Tibial nerve (tissue), 4 donors: ENCODE data around the gene UPK2.

ENCODE experiments used
- EP300 ChIP-seq, 2 donors: sonication (generic); formaldehyde crosslinking; IDR thresholded peaks; one replicate each; pipeline ENCODE4 v1.6.1; 2017; ENCODE audit warnings: antibody characterized with exemption in 2 of 2, mild to moderate bottlenecking in 1 of 2
- POLR2A ChIP-seq, 2 donors: fragments of 450-650 bp; IDR thresholded peaks; one replicate each; pipeline ENCODE4 v1.6.1; 2017; ENCODE audit warnings: antibody characterized with exemption in 2 of 2, mild to moderate bottlenecking in 2 of 2, moderate library complexity in 2 of 2
- TF ChIP-seq, protein P1 (sequence below), 5 experiments: fragments of 200-600 bp in 3 of 5; fragments of 450-650 bp in 2 of 5; sonication (generic) in 3 of 5; IDR thresholded peaks; one replicate each; pipeline ENCODE4 v1.5.1; 2016 to 2019; ENCODE audit warnings: antibody characterized with exemption in 5 of 5, mild to moderate bottlenecking in 3 of 5, moderate library complexity in 2 of 5

DNA sequence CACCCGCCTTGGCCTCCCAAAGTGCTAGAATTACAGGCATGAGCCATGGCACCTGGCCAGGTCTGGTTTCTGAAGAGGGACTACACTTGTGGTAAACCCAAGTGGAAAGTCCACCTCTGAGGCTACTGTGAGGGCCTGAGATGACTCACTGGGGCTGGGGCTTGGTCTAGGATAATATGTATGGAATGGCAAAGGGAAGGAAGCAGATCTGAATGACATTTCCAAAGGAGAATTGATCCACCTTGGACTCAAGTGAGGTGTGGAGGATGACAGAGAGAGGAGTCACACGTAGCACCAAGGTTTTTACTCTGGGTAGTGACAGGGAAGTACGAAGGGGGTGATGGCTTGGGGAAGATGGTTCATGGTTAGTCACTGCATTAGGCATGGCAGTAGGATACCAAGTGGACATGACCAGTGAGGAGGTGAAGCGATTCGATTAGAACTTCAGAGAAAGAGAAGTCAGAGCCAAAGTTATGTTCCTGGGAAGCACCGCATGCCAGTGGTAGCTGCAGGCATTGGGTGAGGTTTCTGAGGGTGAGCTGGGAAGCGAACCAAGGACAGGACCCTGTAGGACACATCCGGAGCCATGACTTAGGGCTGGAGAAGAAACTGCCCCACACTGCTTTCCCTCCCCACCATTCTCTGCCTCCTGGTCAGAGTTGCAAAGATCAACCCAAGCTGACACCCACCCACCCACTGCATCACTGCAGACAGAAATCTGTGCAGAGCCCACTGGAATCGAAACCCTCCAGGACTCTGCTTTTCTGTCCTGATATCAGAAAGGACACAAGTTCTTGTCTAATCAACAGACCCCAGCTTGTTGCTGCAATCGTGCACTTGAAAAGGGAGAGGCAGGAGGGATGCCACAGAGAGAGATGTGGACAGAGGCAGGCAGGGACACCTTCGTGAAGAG is 17.4 kb upstream of the UPK2 start:
- TF ChIP-seq EP300 (IDR thresholded peaks at IDR 0.05): no peak
- TF ChIP-seq, protein P1, sequence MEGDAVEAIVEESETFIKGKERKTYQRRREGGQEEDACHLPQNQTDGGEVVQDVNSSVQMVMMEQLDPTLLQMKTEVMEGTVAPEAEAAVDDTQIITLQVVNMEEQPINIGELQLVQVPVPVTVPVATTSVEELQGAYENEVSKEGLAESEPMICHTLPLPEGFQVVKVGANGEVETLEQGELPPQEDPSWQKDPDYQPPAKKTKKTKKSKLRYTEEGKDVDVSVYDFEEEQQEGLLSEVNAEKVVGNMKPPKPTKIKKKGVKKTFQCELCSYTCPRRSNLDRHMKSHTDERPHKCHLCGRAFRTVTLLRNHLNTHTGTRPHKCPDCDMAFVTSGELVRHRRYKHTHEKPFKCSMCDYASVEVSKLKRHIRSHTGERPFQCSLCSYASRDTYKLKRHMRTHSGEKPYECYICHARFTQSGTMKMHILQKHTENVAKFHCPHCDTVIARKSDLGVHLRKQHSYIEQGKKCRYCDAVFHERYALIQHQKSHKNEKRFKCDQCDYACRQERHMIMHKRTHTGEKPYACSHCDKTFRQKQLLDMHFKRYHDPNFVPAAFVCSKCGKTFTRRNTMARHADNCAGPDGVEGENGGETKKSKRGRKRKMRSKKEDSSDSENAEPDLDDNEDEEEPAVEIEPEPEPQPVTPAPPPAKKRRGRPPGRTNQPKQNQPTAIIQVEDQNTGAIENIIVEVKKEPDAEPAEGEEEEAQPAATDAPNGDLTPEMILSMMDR (IDR thresholded peaks at IDR 0.05): no peak
- no peak for TF ChIP-seq POLR2A (IDR thresholded peaks at IDR 0.05)
